MCF 10A (cell line): ENCODE results near the gene BCAS3. TPM values are rescaled to one million over a fixed set of nuclear protein-coding genes. Genes with fewer than 3 reads are reported as not detected.
A peak's percentile ranks its signal among the peaks of the same experiment; 100 is the strongest.

Source experiments
- BruUV-seq: library from RNA; stranded (reverse); fragments of 400-500 nt; replicated peaks from 2 replicates; lab custom pipeline; 2021; lab: Mats Ljungman, UMichigan
- CTCF ChIA-PET: fragments of 300-600 bp; sonication (Branson Sonifier 250); formaldehyde crosslinking; extraction: SDS; loops from one replicate; lab custom pipeline; 2021; ENCODE audit warnings: antibody characterized with exemption, inconsistent platforms; lab: Yijun Ruan, JAX
- POLR2A ChIA-PET: fragments of 300-600, 350-650 bp; sonication (Branson Sonifier 250); formaldehyde crosslinking; extraction: SDS; loops from one replicate; lab custom pipeline; 2020; ENCODE audit warnings: antibody characterized with exemption, inconsistent platforms; lab: Yijun Ruan, JAX
- DNase-seq: peaks from one replicate; pipeline ENCODE4 v3.0.0-alpha.2; 2018; ENCODE audit not compliant: unreplicated experiment
- H3K27ac Mint-ChIP-seq: one replicate; pipeline ENCODE4 v1.8.0; 2022; ENCODE audit warnings: mild to moderate bottlenecking, low read depth, mixed read lengths; ENCODE audit not compliant: unreplicated experiment
- H3K27me3 Mint-ChIP-seq: one replicate; pipeline ENCODE4 v1.8.0; 2022; ENCODE audit warnings: mixed read lengths; ENCODE audit not compliant: insufficient read depth, unreplicated experiment
- H3K36me3 Mint-ChIP-seq: one replicate; pipeline ENCODE4 v1.8.0; 2022; ENCODE audit warnings: mild to moderate bottlenecking, moderate library complexity, mixed read lengths; ENCODE audit not compliant: insufficient read depth, unreplicated experiment
- H3K4me1 Mint-ChIP-seq: one replicate; pipeline ENCODE4 v1.8.0; 2022; ENCODE audit warnings: mixed read lengths; ENCODE audit not compliant: insufficient read depth, unreplicated experiment
- H3K4me3 Mint-ChIP-seq: one replicate; pipeline ENCODE4 v1.8.0; 2022; ENCODE audit warnings: mild to moderate bottlenecking, moderate library complexity, mixed read lengths; ENCODE audit not compliant: unreplicated experiment
- H3K9me3 Mint-ChIP-seq: one replicate; pipeline ENCODE4 v1.8.0; 2022; ENCODE audit warnings: mixed read lengths; ENCODE audit not compliant: unreplicated experiment
- intact Hi-C: fragments of 100-400 bp; cut with micrococcal nuclease; formaldehyde crosslinking; loops from 2 replicates; pipeline ENCODE4 v1.14.1; 2022
- total RNA-seq: library from RNA; stranded (reverse); gene quantifications from 2 replicates; pipeline ENCODE4 v1.2.3, GENCODE V29; 2022
- TF ChIP-seq, protein P1 (sequence below): fragments of 200-600 bp; IDR thresholded peaks from one replicate; pipeline ENCODE4 v1.8.0; 2022; ENCODE audit warnings: antibody characterized with exemption, mild to moderate bottlenecking; ENCODE audit not compliant: unreplicated experiment

The BCAS3 gene
- total RNA-seq, 1 experiment from 2014 or later: 14.6 TPM

DNA sequence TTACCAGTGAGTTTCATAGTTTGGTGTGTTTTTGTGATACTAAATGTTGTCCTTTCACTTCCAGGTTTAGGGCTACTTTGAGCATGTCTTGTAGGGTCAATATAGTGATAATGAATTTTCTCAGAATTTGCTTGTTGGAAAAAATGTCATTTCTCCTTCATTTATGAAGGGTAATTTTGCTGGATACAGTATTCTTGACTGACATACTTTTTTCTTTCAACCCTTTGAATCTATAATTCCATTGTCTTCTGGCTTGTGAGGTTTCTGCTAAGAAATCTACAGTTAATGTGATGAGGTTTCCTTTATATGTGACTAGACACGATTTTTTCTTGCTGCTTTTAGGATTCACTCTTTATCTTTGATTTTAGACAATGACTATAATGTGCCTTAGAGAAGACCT is 219.3 kb downstream of the BCAS3 start:
- H3K9me3 Mint-ChIP-seq: no peaks in the 10 kb centered on the region

DNA sequence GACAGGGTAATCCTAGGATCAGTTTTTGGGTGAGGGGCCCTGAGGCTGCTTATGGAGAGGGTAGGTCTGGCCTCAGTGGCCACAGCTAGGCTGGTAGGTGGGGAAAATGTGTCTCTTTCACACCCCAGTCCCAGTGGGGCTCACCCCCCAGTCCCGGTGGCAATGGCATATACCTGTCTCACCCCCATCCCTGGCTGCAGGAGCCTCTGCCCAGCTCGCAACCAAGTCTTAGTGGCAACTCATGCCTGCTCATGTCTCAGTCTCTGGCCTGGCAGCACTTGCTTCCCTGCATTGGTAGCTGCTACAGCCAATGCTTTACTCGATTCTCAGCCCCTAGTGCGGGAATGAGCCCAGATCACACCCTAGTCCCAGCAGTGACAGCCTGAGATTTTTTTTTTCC is 221.5 kb downstream of the BCAS3 start:
- intact Hi-C loops: no loop called here
- TF ChIP-seq, protein P1, sequence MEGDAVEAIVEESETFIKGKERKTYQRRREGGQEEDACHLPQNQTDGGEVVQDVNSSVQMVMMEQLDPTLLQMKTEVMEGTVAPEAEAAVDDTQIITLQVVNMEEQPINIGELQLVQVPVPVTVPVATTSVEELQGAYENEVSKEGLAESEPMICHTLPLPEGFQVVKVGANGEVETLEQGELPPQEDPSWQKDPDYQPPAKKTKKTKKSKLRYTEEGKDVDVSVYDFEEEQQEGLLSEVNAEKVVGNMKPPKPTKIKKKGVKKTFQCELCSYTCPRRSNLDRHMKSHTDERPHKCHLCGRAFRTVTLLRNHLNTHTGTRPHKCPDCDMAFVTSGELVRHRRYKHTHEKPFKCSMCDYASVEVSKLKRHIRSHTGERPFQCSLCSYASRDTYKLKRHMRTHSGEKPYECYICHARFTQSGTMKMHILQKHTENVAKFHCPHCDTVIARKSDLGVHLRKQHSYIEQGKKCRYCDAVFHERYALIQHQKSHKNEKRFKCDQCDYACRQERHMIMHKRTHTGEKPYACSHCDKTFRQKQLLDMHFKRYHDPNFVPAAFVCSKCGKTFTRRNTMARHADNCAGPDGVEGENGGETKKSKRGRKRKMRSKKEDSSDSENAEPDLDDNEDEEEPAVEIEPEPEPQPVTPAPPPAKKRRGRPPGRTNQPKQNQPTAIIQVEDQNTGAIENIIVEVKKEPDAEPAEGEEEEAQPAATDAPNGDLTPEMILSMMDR: no peak
- DNase-seq: no peak
- Mint-ChIP-seq H3K27ac (no peak overlapping the region), H3K9me3 (no peaks in the 10 kb centered on the region), H3K36me3 (no peaks in the 10 kb centered on the region), H3K27me3 (no peaks in the 10 kb centered on the region), H3K4me1 (no peaks in the 10 kb centered on the region), H3K4me3 (no peak overlapping the region)
- ChIA-PET POLR2A (interaction anchor here (1.3 kb wide), 1 partner anchor 43 kb away, joined by 4 read pairs; no protein-coding TSS in a partner anchor), CTCF (no interaction called here)
- no TSS peak for BruUV-seq

More for the DNA sequence above, 219.3 kb downstream of the BCAS3 start:
- POLR2A ChIA-PET: no interaction called here
- no peak for DNase-seq
- Mint-ChIP-seq H3K4me3 (no peak overlapping the region), H3K4me1 (no peaks in the 10 kb centered on the region), H3K27me3 (no peaks in the 10 kb centered on the region), H3K27ac (no peak overlapping the region), H3K36me3 (no peaks in the 10 kb centered on the region)
- intact Hi-C loops: no loop called here
- no TSS peak for BruUV-seq
- TF ChIP-seq, protein P1: no peak
- CTCF ChIA-PET: no interaction called here

DNA sequence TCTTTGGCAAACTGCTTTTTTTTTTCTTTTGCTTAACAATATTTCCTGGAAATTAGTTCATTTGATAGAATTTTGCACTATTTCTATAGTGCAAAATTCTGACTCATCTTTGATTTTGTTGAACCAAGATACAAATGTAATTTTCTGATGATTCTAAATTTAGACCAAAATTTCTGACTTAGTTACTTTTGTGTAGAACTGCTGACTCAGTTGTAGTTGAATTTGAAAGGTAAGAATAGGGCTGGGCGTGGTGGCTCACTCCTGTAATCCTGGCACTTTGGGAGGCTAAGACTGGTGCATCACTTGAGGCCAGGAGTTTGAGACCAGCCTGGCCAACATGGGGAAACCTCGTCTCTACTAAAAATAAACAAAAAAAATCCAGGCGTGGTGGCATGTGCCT is 223.0 kb downstream of the BCAS3 start:
- no peaks in the 10 kb centered on the region for H3K27me3 Mint-ChIP-seq
- TF ChIP-seq, protein P1: no peak
- no peaks in the 10 kb centered on the region for H3K36me3 Mint-ChIP-seq
- DNase-seq: no peak
- ChIA-PET CTCF (interaction anchor here (0.6 kb wide), 2 partner anchors 60 to 591 kb away, joined by 4 to 7 read pairs; no protein-coding TSS in a partner anchor), POLR2A (interaction anchor here (1.3 kb wide), 1 partner anchor 41 kb away, joined by 4 read pairs; no protein-coding TSS in a partner anchor)
- no peak overlapping the region for H3K27ac Mint-ChIP-seq
- no peak overlapping the region for H3K4me3 Mint-ChIP-seq
- no peaks in the 10 kb centered on the region for H3K9me3 Mint-ChIP-seq
- no TSS peak for BruUV-seq
- intact Hi-C loops: no loop called here
- H3K4me1 Mint-ChIP-seq: no peaks in the 10 kb centered on the region

DNA sequence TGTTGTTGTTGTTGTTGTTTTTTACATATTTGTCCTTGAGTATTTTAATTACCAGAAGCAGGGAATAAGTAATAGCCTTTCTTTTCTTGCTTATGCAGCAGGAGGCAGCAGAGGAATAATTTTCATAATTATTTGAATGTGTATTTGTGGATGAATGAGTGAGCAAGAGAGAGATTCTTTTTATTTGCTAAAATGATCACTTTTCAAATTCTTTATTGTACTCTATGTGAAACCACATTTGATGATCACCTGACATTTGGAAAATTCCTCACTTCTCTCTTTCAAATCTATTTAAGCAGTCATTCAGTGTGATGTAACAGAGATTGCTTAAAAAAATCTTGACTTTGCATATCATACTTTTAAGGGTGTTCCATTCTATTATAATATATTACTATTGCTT is 223.6 kb downstream of the BCAS3 start:
- peak; percentile 13 for DNase-seq
- Mint-ChIP-seq H3K4me3 (no peak overlapping the region), H3K27ac (no peak overlapping the region), H3K4me1 (no peaks in the 10 kb centered on the region), H3K27me3 (no peaks in the 10 kb centered on the region), H3K9me3 (no peaks in the 10 kb centered on the region), H3K36me3 (no peaks in the 10 kb centered on the region)
- CTCF ChIA-PET: no interaction called here
- BruUV-seq: no TSS peak
- TF ChIP-seq, protein P1: peak; percentile 20
- POLR2A ChIA-PET: no interaction called here
- intact Hi-C loops: no loop called here
